ENCODE data around the gene ATG4B.
"Not testable (repeated sequence)": the region's sequence is repeated elsewhere in the genome, so short reads cannot be mapped to it uniquely, and the experiment has no call there.

ATG4B gene

DNA sequence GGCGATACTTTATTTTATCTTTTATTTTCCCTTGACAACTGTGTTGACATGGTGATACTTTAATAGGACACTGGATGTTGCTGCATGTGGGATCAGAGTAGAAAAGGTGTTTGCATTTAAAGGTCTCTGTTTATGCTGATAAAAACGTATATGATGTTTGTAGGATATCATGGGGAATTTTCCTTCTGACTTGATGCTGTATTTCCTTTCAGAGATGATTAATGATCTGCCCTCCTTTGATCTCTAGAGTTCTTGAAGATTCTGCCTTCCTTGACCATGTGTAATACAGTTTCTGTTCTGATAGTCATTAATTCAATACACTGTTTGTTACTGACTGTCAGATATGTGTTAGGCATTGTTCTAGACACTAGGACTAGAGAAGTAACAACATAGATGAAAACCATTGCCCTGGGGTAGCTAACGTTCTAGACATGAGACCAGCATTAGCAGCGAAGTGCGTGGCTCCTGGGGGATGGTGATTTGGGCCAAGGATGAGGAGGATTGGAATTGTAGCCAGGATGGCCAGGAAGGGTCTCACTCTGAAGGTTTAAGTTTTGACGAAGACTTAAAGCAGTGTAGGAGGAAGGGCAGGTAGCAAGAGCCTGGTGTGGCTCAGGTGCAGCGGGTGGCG lies 2.8 kb downstream of the ATG4B start:
- DNase-seq: no peak

DNA sequence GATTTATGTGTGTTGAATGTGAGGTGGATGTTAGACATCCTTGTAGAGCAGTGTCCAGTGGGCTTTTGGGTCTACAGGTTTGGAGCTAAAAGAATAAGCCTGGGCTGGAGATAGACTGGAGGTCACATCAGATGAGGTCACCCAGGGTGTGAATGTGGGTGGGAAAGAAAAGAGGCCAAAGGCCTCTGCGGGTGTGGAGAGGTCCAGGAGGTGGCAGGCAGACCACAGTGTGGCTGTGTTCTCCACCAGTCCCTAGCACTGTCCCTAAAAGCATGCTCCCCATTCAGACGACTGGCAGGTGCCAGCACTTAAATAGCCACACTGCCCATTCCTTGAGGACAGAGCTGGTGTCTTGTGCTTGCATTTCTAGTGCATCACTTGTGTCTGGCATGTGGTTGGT lies 4.1 kb downstream of the ATG4B start:
- no peak for DNase-seq

DNA sequence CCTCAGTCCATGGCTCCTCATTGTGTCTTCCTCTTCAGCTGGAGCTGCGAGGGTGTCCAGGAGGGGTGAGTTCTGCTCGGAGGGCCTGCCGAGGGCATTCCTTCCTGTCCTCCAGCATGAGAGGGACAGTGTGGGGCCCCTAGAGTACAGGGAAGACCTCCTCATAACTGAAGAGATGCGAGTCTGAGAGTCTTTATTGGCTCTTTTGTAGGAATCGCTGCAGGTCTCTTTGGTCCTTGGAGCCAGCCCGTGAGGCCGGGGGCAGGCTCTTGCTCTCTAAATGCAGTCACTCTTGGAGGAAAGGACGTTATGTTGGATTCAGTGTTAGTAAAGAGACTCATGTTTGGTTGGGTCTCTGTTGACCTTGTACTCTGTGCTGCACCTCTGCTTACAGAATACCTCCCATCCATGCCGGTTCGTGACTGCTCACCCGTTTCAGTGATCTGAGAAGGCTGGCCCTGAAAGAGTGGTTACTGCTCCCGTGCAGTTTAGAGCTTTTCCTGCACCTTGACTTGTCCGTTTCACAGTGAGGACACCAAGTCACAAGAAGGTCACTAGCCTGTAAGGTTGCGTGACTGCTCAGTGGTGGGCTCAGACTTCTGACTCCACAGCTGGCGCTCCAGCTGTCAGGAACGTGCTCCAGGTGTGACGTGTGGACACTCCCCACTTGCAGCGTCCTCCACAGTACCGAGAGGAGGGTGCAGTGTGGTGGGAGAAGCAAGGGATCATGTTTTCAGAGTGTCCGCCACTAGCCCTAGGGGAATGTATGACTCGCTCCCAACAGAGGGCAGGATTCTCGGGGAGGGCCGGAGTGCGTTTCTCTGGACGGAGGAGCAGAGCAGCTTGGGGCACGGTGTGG lies 7.8 kb downstream of the ATG4B start:
- DNase-seq: no peak

DNA sequence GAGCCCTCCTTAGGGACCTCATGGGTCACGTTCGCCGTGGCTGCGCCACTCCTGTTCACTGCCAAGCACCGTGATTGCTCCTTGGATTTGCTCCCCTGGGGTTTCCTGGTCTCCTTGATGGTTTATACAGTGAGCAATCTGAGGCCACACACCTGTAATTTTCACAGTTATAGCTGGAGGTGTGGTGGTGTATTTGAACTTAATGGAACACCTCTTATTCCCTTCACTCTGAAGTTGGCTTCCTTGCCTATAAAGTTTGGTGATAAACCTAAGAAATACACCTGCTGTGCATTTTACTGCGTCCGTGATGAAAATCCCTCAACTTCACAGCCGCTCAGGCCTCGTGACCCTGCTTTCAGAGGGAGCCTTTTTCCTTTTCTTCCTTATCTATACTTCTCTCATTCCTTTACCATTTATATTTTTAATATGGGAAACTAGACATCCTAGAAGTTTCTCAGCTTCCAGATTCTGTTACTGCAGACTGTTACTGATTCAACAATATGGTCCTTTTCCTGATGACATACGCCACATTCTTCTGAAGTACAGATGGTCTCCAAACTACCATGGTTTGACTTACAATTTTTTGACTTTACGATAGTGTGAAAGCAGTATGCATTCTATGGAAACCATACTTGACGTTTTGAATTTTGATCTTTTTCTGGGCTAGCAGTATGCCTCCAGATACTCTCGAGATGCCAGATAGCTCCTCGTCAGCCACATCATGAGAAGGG lies 8.6 kb downstream of the ATG4B start:
- DNase-seq: no peak

DNA sequence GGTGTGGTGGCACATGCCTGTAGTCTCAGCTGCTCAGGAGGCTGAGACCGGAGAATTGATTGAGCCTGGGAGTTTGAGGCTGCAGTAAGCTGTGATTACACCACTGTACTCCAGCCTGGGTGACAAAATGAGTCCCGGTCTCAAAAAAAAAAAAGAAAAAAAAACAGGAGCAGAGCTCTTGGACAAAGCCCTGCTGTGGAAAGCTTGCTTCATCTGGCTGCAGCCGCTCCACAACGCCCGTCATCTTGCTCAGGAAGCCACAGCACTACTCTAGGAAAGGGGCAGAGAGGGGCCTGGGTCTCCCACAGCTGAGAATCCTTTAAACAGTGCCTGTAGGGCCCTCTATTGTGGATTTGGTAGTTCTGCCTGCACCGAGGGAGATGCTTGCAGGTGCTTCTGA lies 11.0 kb downstream of the ATG4B start:
- DNase-seq: no peak

DNA sequence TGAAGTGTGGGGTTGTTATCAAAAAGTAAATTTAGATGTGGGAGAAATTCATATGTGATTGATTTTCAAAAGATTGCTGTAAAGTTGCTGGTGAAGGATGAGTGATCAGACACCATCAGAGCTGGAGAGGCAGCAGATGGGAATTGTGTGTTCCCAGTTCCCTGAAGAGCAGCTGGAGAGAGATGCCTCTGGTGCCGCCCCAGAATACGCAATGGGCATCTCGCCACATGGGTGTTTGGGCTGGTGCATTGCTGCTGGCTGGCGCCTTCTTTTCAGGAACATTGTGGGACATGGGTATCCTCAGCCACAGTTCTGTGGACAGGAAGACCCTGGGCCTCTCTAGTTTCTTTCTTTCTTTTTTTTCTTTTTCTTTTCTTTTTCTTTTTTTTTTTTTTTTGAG lies 11.9 kb downstream of the ATG4B start:
- no peak for DNase-seq

DNA sequence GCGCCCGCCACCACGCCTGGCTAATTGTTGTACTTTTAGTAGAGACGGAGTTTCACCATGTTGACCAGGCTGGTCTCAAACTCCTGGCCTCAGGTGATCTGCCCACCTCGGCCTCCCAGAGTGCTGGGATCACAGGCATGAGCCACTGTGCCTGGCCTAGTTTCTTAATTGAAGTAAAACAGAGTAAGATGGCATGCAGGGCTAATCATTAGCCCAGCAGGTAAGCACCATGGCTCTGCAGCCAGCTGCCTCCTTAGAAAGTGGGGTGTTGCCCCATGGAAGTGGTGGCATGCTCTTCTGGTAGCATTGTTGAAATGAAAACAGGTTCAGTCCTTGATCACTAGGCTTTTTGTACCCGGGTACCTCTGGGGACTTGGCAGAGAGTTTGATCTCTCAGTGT lies 12.4 kb downstream of the ATG4B start:
- no peak for DNase-seq

DNA sequence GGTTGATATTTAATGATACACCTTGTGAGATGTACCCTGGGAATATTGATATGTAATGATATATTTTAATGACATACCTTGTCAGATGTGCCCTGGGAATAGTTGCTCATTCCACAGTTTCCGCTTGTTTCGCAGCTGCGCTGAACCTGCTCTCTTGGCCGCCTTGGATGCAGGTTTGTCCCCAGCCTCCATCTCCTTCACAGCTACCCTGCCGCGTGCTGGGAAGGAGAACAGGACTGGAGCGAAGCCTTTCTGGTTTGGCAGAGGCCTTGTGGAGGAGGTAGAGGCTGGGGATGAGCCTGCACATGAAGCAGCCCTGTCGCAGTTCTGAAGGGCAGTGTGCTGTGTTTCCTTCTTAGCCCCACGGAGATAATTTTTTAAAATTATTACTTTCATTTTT lies 14.6 kb downstream of the ATG4B start:
- no peak for DNase-seq

DNA sequence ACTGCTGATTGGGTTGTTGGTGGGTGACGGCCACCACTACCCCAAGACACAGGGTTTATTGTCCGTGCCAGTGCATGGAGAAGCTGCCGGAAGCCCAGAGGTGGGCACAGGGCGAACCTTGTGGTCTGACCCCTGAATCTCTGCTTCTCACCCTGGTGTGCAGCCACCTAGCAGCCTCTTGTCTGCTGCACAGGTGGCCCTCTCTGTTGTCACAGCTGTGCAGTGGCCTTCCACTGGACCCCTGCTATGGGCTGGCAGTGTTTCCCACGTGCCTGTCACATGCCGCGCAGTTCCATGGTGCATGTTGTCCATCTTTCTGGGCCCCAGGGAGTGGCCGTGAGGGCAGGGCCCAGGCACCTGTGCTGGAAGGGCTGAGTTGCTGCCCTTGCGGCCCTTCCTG lies 15.2 kb downstream of the ATG4B start:
- DNase-seq: no peak

DNA sequence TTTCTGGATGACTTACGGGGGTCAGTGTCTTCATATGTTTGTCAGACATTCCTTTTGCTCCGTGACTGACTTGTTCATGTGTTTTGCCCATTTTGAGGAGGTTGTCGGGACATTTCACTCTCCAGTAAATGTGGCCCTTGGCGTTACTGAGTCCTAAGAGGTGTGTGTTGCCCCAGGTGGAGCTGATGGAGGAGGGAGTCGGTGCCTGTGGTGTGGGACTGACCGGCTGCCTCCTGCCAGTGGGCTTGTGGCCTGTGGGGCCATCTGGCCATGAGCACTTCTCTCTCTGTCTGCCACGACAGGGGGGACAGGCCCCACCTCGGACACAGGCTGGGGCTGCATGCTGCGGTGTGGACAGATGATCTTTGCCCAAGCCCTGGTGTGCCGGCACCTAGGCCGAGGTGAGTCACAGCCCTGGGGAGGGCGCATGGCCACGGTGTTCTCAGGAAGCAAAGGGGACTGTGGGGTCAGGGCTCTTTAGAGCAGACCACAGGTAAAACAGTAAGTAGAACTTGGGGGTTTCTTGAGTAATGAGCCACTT lies 15.8 kb downstream of the ATG4B start:
- DNase-seq: no peak

DNA sequence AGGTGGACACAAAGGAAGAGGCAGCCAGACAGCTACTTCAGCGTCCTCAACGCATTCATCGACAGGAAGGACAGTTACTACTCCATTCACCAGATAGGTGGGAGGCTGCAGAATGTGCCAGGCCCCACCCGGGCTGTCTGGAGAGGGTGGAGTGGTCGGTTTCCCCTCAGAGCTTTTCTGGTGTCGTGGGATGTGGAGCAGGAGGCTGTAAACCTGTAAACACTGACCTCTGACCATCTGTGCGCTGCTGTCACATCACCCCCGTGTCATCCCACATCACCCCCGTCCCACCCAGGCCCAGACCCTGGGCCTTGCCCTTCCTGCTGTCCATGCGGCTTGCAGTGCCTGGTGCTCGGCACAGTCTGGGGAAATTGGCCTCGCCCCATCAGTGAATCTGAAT lies 17.1 kb downstream of the ATG4B start:
- DNase-seq: no peak

DNA sequence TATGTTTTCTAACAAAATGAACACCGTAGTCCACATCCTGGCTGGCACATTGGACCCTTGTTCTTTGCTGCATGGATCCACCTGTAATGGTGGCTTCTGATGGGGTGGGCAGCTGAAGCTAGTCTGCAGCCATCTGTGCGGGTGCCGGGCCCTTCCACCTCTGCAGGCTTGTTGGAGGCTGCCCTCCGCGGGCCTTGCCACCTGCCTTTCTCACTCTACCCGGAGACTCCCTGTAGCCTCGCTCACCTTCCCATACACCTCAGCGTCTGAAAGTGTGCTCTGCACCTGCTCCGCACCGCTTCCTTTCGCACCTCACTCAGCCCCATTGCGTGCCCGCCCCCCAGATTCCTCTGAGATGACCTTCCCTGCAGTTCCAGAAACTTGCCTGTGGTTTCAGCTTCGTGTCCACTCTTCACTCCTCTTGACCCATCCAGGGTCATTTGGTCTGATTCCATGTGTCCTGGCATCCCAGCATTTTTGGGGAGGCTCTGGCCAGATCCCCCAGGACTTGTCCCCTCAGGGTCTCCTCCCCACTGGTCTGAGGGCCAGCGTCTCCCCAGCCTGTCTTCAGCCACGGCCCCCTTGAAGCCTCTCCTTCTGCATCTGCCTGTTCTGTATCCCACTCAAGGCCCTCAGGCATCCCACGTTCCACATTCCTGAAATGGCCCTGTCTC lies 18.2 kb downstream of the ATG4B start:
- DNase-seq: no peak

DNA sequence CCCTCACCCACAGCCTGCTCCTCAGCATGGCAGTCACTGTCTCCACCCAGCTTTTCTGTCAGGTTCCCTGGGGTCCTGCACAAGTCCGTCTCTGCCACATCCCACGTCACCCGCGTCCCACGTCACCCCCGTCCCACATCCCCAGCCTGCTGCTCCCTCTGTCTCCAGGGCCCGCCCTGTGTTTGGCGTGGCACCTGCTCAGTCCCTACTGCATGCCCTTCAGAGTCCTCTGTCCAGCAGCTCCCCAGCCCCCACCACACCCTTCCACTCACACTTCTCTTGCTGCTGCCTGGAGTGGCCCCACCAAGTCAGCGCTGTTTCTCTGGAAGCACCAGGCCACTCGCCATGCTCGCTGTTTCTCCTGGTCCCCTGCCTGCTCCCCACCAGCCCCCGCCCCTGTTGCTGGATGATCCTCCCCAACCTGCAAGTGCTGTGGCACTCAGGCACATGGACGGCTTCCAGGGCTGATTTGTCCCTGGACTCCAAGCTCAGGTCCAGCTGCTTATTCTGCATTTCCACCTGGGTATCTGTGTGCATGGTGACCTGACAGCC lies 18.8 kb downstream of the ATG4B start:
- no peak for DNase-seq

DNA sequence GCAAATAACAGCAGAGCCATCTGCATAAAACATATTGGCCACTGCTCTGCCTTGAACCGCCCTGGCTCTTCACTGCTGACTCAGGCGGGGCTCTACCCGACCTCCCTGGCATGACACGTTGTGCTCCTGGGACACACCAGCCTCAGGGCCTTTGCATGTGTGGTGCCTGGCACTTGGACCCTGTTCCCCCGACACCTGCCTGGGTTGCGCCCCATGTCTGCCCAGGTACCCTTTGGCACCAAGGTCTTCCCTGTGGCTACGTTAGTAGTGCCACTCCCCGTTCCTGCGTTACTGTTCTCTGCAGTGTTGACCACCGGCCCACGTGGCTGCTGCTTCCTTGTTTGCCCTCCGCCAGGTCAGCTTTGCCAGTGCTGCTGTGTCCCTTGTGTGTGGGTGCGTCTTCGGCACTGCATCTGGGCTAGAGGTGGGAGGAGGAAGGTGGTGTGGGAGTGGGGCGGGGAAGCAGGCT lies 20.3 kb downstream of the ATG4B start:
- DNase-seq: no peak

DNA sequence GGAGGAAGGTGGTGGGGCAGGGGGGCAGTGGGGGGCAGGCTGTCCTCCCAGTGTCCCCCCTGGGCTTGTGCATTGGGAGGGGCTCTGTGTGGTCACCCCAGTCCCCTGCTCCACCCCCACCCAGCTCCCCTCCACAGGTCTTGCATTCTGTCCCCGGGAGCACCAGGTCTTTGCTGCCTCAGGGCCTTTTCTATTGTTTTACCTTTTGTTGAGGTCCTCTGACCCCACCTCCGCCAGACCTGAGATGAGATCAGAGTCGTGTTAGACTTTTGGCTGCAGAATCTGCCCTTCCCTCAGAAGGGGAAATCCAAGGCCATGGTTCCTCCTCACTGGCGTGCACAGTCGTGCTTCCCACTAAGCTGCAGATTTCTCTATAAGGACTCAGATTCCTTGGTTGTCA lies 20.8 kb downstream of the ATG4B start:
- no peak for DNase-seq

DNA sequence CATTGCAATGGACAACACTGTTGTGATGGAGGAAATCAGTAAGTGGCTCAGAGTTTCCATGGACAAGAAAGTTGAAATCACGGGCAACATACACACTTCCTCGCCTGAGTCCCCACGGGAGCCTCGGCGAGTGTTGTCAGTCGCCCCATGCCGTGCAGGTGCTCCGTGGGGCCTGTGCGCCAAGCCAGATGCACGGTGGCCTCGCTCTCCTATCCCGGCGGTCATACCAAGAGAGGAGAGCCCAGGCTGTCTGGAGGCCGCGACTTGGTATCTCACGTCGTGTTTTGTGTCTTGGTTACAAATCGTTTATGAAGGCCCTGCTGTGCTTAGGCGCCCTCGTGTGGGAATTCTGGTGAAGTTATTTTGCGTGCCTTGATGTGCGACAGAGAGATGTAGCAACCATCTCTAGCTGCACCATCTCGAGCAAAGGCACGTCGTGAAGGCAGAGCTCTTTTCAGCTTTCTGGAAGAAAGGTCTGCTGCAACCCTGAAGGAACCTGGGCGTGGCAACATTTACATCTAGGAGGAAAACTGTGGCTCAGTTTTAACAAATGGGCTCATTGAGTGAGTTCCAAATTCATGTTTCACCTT lies 21.8 kb downstream of the ATG4B start:
- peak in 1 of 2 donors; percentile 25 for DNase-seq

DNA sequence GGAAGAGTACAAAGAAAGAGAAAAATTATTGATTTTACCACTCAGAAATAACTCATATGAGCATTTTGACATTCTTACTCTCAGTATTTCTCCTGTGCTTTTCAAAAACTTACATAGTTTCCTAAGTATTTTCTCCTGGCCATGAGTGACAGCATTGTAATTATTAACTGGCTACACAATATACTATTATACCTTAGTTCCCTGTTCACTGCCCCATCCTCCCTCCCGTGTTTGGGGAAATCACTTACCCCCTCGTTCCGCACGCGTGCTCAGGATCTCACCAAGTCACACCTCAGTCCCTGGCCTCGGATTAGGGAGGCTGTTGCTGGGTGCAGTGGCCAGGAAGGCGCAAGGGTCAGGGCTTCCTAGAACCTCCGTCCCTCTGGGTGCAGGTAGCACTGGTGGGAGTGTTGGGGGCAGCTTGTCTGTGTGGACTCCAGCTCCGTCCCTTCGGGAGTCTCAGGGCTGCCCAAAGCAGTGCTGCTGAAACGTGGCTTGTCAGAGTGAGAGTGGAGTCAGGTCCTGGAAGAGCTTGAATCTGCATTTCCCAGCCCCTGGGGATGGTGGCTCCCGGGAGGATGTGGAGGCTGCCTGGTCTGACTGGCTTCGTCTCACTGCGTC lies 23.2 kb downstream of the ATG4B start:
- DNase-seq: no peak

DNA sequence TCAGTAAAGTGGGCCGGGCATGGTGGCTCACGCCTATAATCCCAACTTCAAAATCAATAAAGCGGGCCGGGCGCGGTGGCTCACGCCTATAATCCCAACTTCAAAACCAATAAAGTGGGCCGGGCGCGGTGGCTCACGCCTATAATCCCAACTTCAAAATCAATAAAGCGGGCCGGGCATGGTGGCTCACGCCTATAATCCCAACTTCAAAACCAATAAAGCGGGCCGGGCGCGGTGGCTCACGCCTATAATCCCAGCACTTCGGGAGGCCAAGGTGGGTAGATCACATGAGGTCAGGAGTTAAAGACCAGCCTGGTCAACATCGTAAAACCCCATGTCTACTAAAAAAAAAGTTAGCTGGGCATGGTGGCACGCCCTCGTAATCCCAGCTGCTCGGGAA lies 25.2 kb downstream of the ATG4B start:
- DNase-seq: not testable (repeated sequence)

DNA sequence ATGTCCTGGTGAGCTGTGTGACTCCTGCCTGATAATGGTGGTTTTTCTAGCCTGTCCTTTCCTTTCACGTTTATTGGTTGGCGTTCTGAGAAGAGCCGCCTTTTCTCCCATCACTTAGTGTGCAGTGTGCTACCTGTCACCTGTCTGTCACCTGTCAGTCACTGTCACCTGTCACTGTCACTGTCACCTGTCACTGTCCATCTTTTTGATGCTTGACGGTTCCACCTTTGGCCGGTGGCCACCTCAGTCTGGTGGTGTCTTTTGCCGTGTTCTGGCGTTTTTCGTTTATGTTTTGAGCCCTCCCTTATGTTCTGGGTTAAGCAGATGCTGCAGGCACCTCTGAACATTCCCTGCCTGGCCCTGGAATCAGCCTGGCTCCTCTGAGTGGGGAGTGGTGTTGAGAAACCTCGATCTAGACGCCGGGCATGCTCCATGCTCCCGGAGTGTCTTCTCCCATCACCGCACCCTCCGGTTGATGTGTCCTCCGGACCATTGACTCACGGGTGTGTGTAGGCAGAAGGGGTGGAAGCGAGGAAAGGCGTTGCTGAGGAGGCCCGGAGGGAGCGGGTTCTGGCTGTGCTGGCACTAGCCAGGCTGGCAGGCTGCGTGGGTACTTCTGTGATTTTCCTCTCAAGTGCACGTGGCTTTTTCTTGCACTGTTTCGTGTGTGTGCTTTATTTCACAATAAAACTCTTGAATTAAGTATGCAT lies 28.4 kb downstream of the ATG4B start:
- no peak for DNase-seq

DNA sequence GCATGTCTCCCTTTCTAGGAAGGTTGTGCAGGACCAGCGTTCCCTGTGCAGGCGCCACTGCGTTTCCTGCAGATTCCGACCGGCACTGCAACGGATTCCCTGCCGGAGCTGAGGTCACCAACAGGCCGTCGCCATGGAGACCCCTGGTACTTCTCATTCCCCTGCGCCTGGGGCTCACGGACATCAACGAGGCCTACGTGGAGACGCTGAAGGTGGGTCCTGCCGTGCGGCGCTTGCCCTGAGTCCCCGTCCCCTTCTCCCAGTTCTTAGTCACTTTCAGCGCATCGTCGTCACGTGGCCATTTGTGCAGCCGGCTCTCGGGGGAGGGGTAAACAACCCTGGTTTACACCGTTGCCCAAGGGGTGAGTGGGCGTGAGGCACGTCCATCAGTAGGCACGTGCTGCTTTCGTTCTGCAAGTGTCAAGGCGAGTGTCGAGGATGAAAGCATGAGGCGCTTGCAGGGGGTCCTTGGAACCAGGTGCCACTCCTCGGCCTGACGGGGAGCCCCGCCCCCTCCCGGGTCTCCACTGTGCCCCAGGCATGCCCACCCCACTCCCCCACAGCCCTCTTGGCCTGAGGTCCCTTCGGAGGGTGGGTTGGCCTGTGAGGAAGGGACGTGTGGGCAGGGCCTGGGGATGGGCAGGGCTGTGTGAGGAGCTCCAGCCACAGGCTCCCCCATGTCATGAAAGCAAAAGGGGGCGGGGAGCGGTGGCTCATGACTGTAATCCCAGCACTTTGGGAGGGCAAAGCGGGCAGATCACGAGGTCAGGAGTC lies 29.3 kb downstream of the ATG4B start:
- no peak for DNase-seq
